ENCODE measurements around the gene ARID5A.
A peak's percentile ranks its signal among the peaks of the same experiment; 100 is the strongest.
"Not testable (repeated sequence)": the region's sequence is repeated elsewhere in the genome, so short reads cannot be mapped to it uniquely, and the experiment has no call there.

ARID5A gene, protein sequence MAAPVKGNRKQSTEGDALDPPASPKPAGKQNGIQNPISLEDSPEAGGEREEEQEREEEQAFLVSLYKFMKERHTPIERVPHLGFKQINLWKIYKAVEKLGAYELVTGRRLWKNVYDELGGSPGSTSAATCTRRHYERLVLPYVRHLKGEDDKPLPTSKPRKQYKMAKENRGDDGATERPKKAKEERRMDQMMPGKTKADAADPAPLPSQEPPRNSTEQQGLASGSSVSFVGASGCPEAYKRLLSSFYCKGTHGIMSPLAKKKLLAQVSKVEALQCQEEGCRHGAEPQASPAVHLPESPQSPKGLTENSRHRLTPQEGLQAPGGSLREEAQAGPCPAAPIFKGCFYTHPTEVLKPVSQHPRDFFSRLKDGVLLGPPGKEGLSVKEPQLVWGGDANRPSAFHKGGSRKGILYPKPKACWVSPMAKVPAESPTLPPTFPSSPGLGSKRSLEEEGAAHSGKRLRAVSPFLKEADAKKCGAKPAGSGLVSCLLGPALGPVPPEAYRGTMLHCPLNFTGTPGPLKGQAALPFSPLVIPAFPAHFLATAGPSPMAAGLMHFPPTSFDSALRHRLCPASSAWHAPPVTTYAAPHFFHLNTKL

DNA sequence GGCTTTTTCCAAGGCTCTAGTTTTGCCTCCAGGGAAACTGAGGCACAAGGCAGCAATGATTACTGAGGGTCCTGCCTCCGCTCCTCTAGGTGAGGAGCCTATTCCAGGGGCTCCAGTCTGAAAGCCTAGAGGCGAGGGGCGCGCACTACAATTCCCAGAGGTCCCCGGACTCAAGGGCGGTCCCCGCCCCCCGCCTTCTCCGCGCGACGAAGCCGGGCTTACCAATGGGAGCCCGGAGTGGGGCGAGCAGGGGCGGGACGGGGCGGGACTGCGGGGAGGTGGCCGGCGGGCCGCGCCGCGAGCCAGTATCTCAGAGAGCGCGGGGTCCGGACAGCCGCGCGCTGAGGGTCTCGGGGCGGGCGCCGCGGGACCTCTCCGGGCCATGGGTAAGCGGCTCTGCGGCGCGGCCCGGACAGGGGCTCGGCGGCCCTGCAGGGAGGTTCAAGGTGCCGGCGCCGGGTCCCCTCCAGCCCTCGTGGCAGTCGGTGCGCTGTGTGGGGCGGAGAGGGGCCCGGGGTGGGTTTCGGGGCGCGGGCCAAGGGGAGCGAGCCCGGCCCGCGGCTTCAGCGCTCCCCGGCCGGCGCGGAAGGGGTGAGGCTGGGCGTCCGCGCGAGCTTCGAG is at the start of gene ARID5A:
Gene ARID5A (plus strand): TSS at position 308 of the 621 bp plus-strand sequence. CDS start 75 bp downstream, at position 383.
- no peak for DNase-seq

DNA sequence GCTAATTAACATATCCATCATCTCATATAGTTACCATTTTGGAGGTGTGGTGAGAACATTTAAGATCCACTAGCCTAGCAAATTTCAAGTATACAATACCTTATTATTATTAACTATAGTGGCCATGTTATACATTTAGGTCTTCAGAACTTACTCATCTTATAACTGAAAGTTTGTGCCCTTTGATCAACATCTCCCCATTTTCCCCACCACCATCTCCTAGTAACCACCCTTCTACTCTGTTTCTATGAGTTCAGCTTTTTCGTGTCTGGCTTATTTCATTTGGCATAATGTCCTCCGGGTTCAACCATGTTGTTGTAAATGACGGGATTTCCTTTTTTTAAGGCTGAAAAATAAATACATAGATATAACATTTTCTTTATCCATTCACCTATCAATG is 47.3 kb upstream of the ARID5A start:
- no peak for DNase-seq

GRCh38 chr2:96489663-96490062 is 46.9 kb upstream of the ARID5A start:
- DNase-seq: no peak

GRCh38 chr2:96491860-96492497 is 44.6 kb upstream of the ARID5A start:
- no peak for DNase-seq

- DNase-seq: no peak
Measured at GRCh38 chr2:96493072-96493471, 43.5 kb upstream of the ARID5A start.

GRCh38 chr2:96494188-96494587 is 42.4 kb upstream of the ARID5A start:
- no peak for DNase-seq

DNA sequence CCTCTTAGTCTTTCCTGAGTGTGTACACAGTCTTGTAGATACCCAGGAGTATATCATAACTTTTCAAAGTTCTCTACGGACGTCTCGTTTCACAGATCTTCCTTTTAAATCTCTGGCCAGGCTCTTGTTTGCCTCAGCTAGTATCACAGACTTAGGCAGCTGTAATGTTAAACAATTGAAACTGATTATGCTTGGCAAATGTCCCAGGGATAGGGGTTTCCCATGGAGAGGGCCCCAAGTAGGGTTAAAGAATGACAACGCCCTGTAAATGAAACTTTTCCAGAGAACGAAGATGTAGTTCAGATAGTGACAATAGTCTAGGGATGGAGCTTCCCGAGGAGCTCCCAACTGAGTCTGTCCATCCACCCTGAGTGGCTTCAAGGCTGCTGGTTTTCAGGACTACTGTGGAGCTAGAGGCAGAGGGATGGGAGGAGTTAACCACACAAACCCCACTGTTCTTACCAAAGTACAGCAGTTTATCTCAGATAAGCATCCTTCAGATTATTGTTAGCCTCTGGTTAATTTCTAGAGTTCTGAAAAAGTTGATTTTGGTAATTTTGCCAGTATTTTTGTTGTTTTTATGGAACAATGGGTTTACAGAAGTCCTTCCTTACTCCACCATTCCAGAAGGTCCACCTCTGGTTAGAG is 40.4 kb upstream of the ARID5A start:
- no peak for DNase-seq

DNA sequence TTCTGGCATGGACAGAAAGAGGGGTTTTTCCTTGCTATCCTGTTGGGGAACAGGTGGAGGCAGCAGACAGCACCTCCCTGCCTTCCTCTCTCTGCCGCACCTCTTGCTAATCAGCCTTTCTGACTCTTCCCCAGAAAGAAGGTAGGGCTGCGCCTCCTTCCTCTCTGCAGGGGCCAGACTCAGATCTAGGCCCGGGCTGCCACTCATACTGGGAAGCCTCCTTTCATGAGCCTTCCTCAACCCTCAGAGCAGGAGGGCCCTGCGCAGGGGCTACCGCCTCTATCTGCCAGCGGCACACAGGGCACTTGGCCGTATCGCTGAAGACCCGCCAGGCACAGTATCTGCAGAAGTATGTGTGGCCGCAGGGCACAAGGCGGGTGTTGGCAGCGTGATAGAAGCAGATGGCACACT is 38.5 kb upstream of the ARID5A start:
- DNase-seq: peak in 1 of 2 experiments; percentile 74

- DNase-seq: not testable (repeated sequence)
Measured at GRCh38 chr2:96498611-96499010, 37.9 kb upstream of the ARID5A start.

- DNase-seq: peak in 1 of 2 experiments; percentile 31
Measured at GRCh38 chr2:96499061-96499960, 37.2 kb upstream of the ARID5A start.

DNA sequence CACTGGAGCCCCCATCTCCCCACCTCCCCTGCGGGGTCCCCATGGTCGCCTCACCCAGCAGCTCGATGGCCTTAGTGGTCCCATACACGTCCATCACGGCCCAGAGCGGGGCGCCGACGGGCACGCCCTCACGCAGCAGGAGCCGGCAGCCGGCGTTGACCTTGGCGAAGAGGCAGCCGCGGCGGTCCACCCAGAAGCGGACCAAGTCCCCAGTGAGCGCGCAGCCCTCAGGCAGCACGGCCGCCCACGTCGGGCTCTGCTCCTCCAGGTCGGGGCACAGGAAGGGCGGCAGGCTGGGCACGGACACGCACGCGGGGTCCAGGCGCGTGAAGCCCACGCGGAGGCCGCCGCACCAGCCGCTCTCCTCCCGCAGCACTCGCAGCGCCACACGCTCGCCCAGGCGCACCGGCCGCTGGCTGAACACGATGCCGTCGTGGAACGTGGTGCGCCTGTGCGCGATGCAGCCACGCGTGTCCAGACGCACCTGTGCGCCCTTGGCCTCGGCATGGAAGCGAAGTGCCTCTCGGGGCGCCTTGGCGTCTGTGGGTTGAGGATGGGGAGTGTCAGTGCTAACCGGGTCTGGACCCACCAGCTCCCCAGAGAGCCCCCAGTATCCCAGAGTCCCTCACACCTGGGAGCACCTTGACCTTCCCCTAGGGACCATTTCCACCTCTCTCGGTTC is 36.0 kb upstream of the ARID5A start:
- DNase-seq: no peak

DNA sequence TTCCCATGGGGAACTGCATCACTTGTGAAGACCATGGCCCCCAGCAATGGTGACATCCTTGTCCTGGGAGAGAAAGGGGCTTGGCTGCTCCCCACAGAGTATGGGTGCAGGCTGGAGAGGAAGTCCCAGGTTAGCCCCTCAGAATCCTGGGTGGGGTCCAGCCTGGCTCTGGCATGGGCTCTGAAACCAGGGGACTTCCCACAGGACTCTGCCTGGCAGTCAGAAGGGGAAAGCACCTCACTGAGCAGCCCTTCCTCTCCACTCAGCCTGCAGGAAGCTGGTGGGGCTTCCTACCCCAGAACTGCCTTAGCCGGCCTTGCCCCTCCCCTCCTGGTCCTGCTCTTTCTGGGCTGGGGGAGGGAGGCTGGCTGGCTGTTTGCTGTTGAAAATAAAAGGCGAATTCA is 35.1 kb upstream of the ARID5A start:
- DNase-seq: no peak

DNA sequence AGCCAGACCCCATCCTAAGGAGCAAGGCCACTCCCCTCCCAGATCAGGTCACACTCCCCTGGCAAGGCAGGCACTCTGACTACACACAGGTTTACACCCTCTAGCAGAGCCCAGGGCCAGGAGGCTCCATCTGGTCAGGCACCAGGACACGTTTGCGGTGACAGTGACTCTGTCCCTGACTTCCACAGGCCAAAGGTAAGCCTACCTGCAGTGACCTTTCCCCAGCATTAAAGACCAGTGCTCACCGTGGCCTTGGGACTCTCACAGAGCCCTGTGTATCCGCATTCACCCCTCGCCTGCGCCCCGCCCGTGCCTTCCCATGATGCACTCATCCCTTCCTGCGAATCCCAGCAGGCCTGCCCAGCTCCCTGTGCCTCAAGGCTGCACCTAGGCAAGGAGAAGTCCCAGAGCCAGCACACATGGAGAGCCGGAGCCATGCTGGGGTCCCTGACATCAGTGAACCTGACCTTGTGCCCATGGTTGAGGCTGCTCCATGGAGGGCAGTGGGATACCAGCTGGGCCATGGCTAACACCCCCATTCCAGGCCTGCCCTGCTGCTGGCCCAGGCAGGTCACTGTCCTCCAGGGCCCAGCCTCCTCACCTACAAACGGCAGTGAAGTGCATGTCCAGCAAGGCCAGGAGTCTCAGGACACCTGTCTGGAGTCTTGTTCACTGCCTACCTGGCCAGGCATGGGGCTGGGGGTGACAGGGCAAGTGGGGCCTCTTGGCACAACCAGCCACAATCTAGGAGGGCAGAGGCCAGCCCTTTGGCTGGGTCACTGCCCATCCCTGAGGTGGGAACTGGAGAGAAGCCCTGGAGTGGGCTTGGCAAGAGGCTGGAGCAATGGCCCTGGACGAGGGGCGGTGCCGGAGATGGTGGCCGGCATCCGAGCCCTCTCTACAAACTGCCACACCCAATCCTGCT is 34.4 kb upstream of the ARID5A start:
- no peak for DNase-seq

GRCh38 chr2:96502891-96503636 is 33.5 kb upstream of the ARID5A start:
- no peak for DNase-seq

GRCh38 chr2:96503637-96504243 is 32.8 kb upstream of the ARID5A start:
- DNase-seq: no peak

DNA sequence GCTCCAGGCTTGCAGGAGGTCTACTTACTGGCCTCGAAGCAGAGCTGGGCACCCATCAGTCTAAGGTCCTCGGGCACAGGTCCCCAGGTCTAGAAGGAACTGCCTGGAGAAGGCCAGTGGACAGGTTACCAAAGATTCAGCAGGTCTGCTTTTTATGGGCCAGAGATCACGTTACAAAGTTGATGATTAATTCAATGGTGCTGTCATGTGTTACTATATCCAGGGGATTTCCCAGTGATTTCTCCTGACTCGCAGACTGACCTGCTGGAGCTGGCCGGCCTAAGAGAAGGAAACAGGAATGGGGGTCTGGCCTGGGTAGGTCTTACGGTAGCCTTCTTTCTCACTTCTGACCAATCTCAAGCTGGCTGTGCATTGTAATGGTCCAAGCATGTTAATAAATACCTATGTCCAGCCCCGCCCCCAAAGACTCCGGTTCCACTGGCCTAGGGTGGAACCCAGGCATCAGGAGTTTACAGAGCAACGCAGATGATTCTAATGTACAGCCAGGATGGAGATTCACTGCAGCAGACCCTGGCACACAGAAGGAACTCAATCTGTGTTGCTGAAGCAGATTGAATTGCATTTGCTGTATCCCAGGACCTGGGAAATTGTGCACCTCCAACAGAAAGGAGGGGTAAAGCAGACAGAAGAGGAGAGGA is 31.2 kb upstream of the ARID5A start, which contains the start of gene NEURL3:
Gene NEURL3 (minus strand): TSS at position 127 of the 659 bp plus-strand sequence. CDS start 71 bp downstream, at position 56.
- DNase-seq: no peak

- no peak for DNase-seq
Measured at GRCh38 chr2:96506016-96506906, 30.3 kb upstream of the ARID5A start.

Data from cerebellar nuclear complex (tissue), 1 donor.